Measurements from ENCODE around the gene DUSP3.

DNA sequence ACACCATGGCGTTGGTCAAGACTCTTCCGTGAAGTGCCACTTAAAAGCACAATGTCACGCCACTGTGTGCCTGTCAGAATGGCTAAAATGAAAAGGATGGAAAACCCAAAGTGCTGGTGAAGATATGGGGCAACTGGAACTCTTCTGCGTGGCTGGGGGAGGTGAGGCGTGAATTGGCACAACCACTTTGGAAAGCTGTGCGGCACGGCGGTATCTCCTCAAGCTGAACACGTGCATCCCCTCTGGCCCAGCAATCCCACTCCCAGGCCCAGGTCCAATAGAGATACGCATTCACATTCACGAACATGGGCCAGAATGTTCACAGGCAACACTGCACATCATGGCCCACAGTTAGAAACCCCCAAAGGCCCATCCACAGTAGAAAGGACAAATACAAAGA lies 8.9 kb downstream of the DUSP3 start:
- TF ChIP-seq, protein P1, sequence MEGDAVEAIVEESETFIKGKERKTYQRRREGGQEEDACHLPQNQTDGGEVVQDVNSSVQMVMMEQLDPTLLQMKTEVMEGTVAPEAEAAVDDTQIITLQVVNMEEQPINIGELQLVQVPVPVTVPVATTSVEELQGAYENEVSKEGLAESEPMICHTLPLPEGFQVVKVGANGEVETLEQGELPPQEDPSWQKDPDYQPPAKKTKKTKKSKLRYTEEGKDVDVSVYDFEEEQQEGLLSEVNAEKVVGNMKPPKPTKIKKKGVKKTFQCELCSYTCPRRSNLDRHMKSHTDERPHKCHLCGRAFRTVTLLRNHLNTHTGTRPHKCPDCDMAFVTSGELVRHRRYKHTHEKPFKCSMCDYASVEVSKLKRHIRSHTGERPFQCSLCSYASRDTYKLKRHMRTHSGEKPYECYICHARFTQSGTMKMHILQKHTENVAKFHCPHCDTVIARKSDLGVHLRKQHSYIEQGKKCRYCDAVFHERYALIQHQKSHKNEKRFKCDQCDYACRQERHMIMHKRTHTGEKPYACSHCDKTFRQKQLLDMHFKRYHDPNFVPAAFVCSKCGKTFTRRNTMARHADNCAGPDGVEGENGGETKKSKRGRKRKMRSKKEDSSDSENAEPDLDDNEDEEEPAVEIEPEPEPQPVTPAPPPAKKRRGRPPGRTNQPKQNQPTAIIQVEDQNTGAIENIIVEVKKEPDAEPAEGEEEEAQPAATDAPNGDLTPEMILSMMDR (IDR thresholded peaks at IDR 0.05; ENCODE audit: poor library complexity, severe bottlenecking) = no peak
- TF ChIP-seq POLR2AphosphoS5 (IDR thresholded peaks at IDR 0.05) (no peak), EP300 (conservative IDR thresholded peaks at IDR 0.05; ENCODE audit: poor library complexity, severe bottlenecking) (no peak), SMC3 (conservative IDR thresholded peaks at IDR 0.05; ENCODE audit: poor library complexity) (no peak), MXI1 (conservative IDR thresholded peaks at IDR 0.05; ENCODE audit: poor library complexity, severe bottlenecking) (no peak), EZH2 (IDR thresholded peaks at IDR 0.05; ENCODE audit: borderline replicate concordance, insufficient read depth, low read length, poor library complexity, severe bottlenecking) (no peak), TAF1 (IDR thresholded peaks at IDR 0.05; ENCODE audit: low read depth) (no peak), RAD21 (conservative IDR thresholded peaks at IDR 0.05) (no peak)
- TF ChIP-seq, protein P2, sequence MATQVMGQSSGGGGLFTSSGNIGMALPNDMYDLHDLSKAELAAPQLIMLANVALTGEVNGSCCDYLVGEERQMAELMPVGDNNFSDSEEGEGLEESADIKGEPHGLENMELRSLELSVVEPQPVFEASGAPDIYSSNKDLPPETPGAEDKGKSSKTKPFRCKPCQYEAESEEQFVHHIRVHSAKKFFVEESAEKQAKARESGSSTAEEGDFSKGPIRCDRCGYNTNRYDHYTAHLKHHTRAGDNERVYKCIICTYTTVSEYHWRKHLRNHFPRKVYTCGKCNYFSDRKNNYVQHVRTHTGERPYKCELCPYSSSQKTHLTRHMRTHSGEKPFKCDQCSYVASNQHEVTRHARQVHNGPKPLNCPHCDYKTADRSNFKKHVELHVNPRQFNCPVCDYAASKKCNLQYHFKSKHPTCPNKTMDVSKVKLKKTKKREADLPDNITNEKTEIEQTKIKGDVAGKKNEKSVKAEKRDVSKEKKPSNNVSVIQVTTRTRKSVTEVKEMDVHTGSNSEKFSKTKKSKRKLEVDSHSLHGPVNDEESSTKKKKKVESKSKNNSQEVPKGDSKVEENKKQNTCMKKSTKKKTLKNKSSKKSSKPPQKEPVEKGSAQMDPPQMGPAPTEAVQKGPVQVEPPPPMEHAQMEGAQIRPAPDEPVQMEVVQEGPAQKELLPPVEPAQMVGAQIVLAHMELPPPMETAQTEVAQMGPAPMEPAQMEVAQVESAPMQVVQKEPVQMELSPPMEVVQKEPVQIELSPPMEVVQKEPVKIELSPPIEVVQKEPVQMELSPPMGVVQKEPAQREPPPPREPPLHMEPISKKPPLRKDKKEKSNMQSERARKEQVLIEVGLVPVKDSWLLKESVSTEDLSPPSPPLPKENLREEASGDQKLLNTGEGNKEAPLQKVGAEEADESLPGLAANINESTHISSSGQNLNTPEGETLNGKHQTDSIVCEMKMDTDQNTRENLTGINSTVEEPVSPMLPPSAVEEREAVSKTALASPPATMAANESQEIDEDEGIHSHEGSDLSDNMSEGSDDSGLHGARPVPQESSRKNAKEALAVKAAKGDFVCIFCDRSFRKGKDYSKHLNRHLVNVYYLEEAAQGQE (IDR thresholded peaks at IDR 0.05; ENCODE audit: borderline replicate concordance) = no peak

Measured in neural cell (in vitro differentiated cells).